ENCODE measurements around the gene BRAF. TPM values are rescaled to one million over a fixed set of nuclear protein-coding genes. Genes with fewer than 3 reads are reported as not detected.
"Not testable (repeated sequence)": the region's sequence is repeated elsewhere in the genome, so short reads cannot be mapped to it uniquely, and the experiment has no call there.

The BRAF gene
- total RNA-seq, 2 donors from 2014 or later: 56.1 to 59.6 TPM

DNA sequence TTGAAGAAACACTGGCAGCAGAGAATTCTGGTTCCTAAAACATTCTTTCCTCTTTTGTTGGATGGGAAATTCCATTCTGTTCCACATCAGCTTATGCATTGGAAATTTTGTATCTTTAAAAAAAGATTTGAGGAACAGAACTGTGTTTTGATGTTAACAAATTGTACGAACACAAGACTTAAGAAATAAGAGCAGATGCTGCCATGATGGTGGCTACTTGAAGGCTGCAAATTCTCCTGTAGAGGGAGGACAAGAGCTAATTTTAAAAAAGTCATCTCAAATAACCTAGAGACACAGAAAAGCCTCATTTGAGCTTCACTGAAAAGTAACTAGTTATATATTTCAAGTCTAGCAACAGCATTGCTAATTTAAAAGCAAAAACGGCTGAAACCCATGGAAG lies 198.4 kb downstream of the BRAF start:
- no peaks in the 10 kb centered on the region for H3K9me3 ChIP-seq (ENCODE audit: control insufficient read depth, low read length, poor library complexity, severe bottlenecking)
- ATAC-seq (no peak), DNase-seq (no peak)
- Mint-ChIP-seq H3K27me3 (no peaks in the 10 kb centered on the region), H3K27ac (no peak overlapping the region), H3K36me3 (ENCODE audit: low read depth) (no peaks in the 10 kb centered on the region), H3K4me1 (peaks cover 7% of the 10 kb centered on the region), H3K4me3 (no peak overlapping the region)

DNA sequence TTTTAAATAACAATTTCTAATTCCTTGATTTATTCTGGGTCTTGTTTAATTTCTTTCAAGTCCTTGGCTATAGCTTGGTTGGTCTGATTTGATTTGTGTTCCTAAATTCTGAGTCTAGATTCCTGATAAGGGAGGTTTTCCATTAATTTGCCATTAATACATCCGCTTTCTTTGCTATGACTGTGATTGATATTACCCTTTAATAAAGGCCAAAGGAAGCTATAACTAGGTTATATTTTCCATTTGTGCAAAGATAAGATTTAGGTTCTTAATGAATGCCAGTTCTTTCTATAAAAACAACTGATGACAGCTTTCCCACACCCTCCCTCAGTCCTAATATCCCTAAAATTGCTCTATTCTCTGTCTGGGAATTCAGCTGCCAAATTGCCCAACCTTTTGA lies 200.0 kb downstream of the BRAF start:
- H3K9me3 ChIP-seq (ENCODE audit: control insufficient read depth, low read length, poor library complexity, severe bottlenecking): no peaks in the 10 kb centered on the region
- no peaks in the 10 kb centered on the region for H3K36me3 Mint-ChIP-seq (ENCODE audit: low read depth)
- DNase-seq (no peak), ATAC-seq (no peak)
- no peak overlapping the region for H3K4me3 Mint-ChIP-seq
- no peaks in the 10 kb centered on the region for H3K27me3 Mint-ChIP-seq
- peak overlapping the region; percentile 32 for H3K27ac Mint-ChIP-seq
- peaks cover 9% of the 10 kb centered on the region for H3K4me1 Mint-ChIP-seq

DNA sequence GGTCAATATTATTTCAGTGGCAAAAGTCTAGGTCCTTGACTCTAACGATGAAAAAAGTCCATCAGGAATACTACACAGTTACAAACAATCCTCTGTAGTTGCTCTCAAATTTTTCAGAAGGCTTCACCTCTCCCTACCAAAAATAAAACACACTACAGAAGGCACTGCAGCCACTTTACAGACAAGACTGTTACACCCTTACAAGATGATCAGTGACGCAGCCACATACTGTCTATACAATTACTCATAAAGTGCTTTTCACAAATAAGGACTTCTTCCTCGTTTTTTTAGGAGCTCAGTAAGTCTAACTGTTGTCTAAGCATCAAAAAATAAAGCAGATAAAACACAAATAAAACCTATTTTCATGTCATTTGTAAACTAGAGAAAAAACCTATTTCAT lies 201.2 kb downstream of the BRAF start:
- no peak for ATAC-seq
- peaks cover 10% of the 10 kb centered on the region for H3K4me1 Mint-ChIP-seq
- DNase-seq: no peak

DNA sequence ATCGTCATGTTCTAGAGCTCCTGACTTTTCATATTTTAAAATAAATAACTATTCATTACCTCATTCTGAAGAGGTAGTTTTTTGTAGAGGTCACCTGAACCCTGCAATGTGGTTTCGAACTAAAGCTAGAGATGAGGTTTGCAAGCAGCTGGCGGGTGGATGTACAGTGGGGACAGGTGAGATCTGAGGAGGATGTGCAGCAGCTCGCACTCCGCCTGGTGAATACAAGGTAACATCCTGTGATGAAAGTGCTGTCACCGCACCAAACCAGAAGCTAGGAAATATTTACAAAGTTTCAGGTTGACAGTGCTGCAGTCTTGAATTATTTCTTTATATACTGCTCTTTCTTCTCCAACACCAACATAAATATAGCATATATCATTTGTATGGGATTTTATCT lies 201.7 kb downstream of the BRAF start:
- H3K4me3 Mint-ChIP-seq: no peak overlapping the region
- H3K36me3 Mint-ChIP-seq (ENCODE audit: low read depth): no peaks in the 10 kb centered on the region
- ATAC-seq: peak; percentile 88

More for the DNA sequence above, 201.2 kb downstream of the BRAF start:
- Mint-ChIP-seq H3K36me3 (ENCODE audit: low read depth) (no peaks in the 10 kb centered on the region), H3K4me3 (no peak overlapping the region), H3K27me3 (no peaks in the 10 kb centered on the region), H3K27ac (peak overlapping the region; percentile 27)
- H3K9me3 ChIP-seq (ENCODE audit: control insufficient read depth, low read length, poor library complexity, severe bottlenecking): no peaks in the 10 kb centered on the region

DNA sequence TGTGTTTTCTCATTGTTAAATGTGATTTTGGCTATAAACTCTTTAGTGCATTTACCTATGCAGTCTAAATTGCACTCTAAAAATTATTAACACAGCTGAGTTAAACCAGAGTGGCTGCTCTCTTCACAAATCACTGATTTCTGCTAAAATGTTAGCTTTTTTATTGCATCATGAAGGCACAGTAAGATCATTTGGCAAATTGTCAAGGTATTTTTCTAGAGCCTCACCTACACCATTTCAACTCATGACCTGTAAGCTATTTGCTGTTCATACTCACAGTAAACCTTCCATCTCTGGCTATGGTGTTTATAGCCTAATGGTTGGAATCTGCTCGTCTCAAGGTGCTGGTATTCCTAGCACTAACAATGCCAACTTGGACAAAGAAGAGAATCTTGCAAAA lies 202.5 kb downstream of the BRAF start:
- Mint-ChIP-seq H3K27ac (no peak overlapping the region), H3K4me1 (peaks cover 10% of the 10 kb centered on the region), H3K27me3 (no peaks in the 10 kb centered on the region), H3K36me3 (ENCODE audit: low read depth) (no peaks in the 10 kb centered on the region), H3K4me3 (no peak overlapping the region)
- H3K9me3 ChIP-seq (ENCODE audit: control insufficient read depth, low read length, poor library complexity, severe bottlenecking): no peaks in the 10 kb centered on the region
- ATAC-seq: no peak
- no peak for DNase-seq

More for the DNA sequence above, 201.7 kb downstream of the BRAF start:
- H3K27me3 Mint-ChIP-seq: no peaks in the 10 kb centered on the region
- DNase-seq: no peak
- H3K9me3 ChIP-seq (ENCODE audit: control insufficient read depth, low read length, poor library complexity, severe bottlenecking): no peaks in the 10 kb centered on the region
- H3K27ac Mint-ChIP-seq: peak overlapping the region; percentile 27
- H3K4me1 Mint-ChIP-seq: peaks cover 10% of the 10 kb centered on the region

- Mint-ChIP-seq H3K27ac (peak overlapping the region; percentile 11), H3K27me3 (no peaks in the 10 kb centered on the region), H3K4me3 (no peak overlapping the region), H3K4me1 (peaks cover 12% of the 10 kb centered on the region), H3K36me3 (ENCODE audit: low read depth) (peaks cover under 1% of the 10 kb centered on the region)
- H3K9me3 ChIP-seq (ENCODE audit: control insufficient read depth, low read length, poor library complexity, severe bottlenecking): no peaks in the 10 kb centered on the region
- DNase-seq (no peak), ATAC-seq (no peak)
Measured at GRCh38 chr7:140719721-140720120, 205.0 kb downstream of the BRAF start.

- Mint-ChIP-seq H3K27me3 (no peaks in the 10 kb centered on the region), H3K27ac (no peak overlapping the region), H3K4me3 (no peak overlapping the region), H3K4me1 (peaks cover 2% of the 10 kb centered on the region), H3K36me3 (ENCODE audit: low read depth) (peaks cover 2% of the 10 kb centered on the region)
- ATAC-seq: no peak
- DNase-seq: no peak
- no peaks in the 10 kb centered on the region for H3K9me3 ChIP-seq (ENCODE audit: control insufficient read depth, low read length, poor library complexity, severe bottlenecking)
Measured at GRCh38 chr7:140714331-140715040, 210.2 kb downstream of the BRAF start.

DNA sequence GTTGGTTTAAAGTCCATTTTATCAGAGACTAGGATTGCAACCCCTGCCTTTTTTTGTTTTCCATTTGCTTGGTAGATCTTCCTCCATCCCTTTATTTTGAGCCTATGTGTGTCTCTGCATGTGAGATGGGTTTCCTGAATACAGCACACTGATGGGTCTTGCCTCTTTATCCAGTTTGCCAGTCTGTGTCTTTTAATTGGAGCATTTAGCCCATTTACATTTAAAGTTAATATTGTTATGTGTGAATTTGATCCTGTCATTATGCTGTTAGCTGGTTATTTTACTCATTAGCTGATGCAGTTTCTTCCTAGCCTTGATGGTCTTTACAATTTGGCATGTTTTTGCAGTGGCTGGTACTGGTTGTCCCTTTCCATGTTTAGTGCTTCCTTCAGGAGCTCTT lies 212.3 kb downstream of the BRAF start:
- not testable (repeated sequence) for H3K9me3 ChIP-seq (ENCODE audit: control insufficient read depth, low read length, poor library complexity, severe bottlenecking); ATAC-seq; H3K4me1 Mint-ChIP-seq; H3K27ac Mint-ChIP-seq; DNase-seq; H3K27me3 Mint-ChIP-seq; H3K4me3 Mint-ChIP-seq; H3K36me3 Mint-ChIP-seq (ENCODE audit: low read depth)

DNA sequence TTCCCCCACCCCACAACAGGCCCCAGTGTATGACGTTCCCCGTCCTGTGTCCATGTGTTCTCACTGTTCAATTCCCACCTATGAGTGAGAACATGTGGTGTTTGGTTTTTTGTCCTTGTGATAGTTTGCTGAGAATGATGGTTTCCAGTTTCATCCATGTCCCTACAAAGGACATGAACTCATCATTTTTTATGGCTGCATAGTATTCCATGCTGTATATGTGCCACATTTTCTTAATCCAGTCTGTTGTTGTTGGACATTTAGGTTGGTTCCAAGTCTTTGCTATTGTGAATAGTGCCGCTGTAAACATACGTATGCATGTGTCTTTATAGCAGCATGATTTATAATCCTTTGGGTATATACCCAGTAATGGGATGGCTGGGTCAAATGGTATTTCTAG lies 216.0 kb downstream of the BRAF start:
- H3K27ac Mint-ChIP-seq: not testable (repeated sequence)

DNA sequence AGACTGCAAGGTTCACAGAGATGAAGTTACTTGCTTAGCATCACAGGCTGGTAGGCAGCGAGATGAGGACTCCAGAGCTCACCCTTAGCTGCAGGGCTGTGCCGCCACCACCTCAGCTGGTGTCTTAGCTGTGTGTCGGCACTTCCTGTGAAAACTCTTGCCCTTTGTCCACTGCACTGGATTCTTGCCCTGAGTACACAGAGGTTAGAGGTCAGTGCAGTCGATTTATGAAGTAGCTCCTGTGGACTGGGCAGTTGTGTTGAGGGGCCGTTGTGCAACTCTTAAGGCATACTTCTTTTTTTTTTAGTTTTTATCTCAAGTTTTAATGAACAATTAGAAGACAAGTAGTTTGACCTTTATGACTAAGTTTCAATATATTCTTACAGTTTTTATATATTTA lies 217.6 kb downstream of the BRAF start:
- Mint-ChIP-seq H3K4me1 (peaks cover 7% of the 10 kb centered on the region), H3K36me3 (ENCODE audit: low read depth) (no peaks in the 10 kb centered on the region), H3K4me3 (no peak overlapping the region), H3K27me3 (no peaks in the 10 kb centered on the region), H3K27ac (no peak overlapping the region)
- no peaks in the 10 kb centered on the region for H3K9me3 ChIP-seq (ENCODE audit: control insufficient read depth, low read length, poor library complexity, severe bottlenecking)
- DNase-seq (no peak), ATAC-seq (no peak)

More for the DNA sequence above, 216.0 kb downstream of the BRAF start:
- DNase-seq; ATAC-seq; H3K4me1 Mint-ChIP-seq; H3K27me3 Mint-ChIP-seq; H3K4me3 Mint-ChIP-seq; H3K36me3 Mint-ChIP-seq (ENCODE audit: low read depth); H3K9me3 ChIP-seq (ENCODE audit: control insufficient read depth, low read length, poor library complexity, severe bottlenecking): not testable (repeated sequence)

DNA sequence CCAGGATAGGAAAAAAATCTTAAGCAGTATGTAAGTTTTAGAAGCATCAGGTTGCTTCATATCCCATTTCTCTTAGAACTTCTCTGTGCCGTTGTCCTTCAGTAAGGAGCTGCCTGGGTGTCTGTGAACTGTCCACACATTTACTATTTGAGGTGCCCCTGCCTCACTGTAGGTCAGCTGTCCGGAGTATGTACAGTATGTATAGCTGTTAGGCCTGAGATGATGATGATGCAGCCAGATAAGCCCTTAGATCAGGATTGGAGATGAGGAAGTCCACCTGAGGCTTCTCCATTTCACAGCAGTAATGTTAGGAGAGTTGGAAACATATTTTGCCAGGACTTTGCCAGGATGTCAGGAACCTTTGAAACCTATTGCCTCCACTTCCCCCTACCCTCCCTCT lies 220.5 kb downstream of the BRAF start:
- ATAC-seq (no peak), DNase-seq (no peak)
- H3K9me3 ChIP-seq (ENCODE audit: control insufficient read depth, low read length, poor library complexity, severe bottlenecking): no peaks in the 10 kb centered on the region
- Mint-ChIP-seq H3K27ac (no peak overlapping the region), H3K4me3 (no peak overlapping the region), H3K36me3 (ENCODE audit: low read depth) (no peaks in the 10 kb centered on the region), H3K4me1 (peaks cover 12% of the 10 kb centered on the region), H3K27me3 (no peaks in the 10 kb centered on the region)

GRCh38 chr7:140702774-140703173 lies 222.0 kb downstream of the BRAF start:
- Mint-ChIP-seq H3K27ac (peak overlapping the region; percentile 19), H3K4me1 (peaks cover 22% of the 10 kb centered on the region), H3K36me3 (ENCODE audit: low read depth) (peaks cover 3% of the 10 kb centered on the region), H3K27me3 (no peaks in the 10 kb centered on the region), H3K4me3 (no peak overlapping the region)
- no peak for DNase-seq
- ATAC-seq: no peak
- no peaks in the 10 kb centered on the region for H3K9me3 ChIP-seq (ENCODE audit: control insufficient read depth, low read length, poor library complexity, severe bottlenecking)

- ATAC-seq (no peak), DNase-seq (no peak)
- H3K27me3 Mint-ChIP-seq: no peaks in the 10 kb centered on the region
- H3K4me1 Mint-ChIP-seq: peaks cover 33% of the 10 kb centered on the region
- no peaks in the 10 kb centered on the region for H3K9me3 ChIP-seq (ENCODE audit: control insufficient read depth, low read length, poor library complexity, severe bottlenecking)
- H3K36me3 Mint-ChIP-seq (ENCODE audit: low read depth): peaks cover 5% of the 10 kb centered on the region
- peak overlapping the region; percentile 98 for H3K27ac Mint-ChIP-seq
- H3K4me3 Mint-ChIP-seq: peak overlapping the region; percentile 100
Measured at GRCh38 chr7:140698477-140698876, 226.3 kb downstream of the BRAF start.

DNA sequence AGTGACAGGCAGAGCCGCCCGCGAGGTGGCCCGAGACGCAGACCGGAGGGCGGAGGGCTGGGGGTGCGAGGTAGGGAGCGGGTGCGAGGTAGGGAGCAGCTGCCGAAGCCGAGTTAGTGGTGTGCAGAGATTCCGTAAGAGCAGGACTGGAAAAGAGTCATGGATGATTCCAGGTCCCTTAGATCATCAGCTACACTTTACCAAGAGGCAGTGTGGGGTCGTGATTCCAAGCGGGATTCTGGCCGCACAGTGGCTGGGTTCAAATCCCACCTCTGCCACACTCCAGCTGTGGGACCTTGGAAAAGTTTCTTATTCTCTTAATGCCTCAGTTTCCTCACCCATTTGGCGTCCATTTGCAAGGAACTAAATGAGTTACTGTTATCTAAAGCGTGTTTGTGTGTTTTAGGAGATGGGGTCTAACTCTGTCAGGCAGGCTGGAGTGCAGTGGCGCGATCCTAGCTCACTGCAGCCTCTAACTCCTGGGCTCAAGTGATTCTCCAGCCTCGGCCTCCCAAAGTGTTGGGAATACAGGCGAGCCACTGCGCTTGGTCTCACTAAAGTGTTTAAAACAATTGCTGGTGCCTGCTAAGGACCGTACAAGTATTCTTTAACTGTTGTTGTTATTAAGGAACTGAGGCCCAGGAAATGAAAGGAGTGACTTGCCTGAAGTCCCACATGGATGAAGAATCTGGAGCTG lies 227.1 kb downstream of the BRAF start:
- H3K27me3 Mint-ChIP-seq: no peaks in the 10 kb centered on the region
- no peak for ATAC-seq
- no peaks in the 10 kb centered on the region for H3K9me3 ChIP-seq (ENCODE audit: control insufficient read depth, low read length, poor library complexity, severe bottlenecking)
- peak overlapping the region; percentile 98 for H3K27ac Mint-ChIP-seq
- no peak for DNase-seq
- H3K4me1 Mint-ChIP-seq: peaks cover 32% of the 10 kb centered on the region
- peaks cover 5% of the 10 kb centered on the region for H3K36me3 Mint-ChIP-seq (ENCODE audit: low read depth)
- H3K4me3 Mint-ChIP-seq: peak overlapping the region; percentile 100

All from T-helper 17 cell (primary cell).